IMR-90 (cell line): ENCODE data around the gene MAST1. TPM values are rescaled to one million over a fixed set of nuclear protein-coding genes. Genes with fewer than 3 reads are reported as not detected.
A peak's percentile ranks its signal among the peaks of the same experiment; 100 is the strongest.

ENCODE experiments used
- ATAC-seq: fragments of 200-7000 bp; cut with Tn5 transposase; 2 replicates; pipeline ENCODE4 v1.9.1; 2020; ENCODE audit warnings: low read depth, mild to moderate bottlenecking, moderate library complexity
- BruUV-seq: library from RNA; stranded (reverse); fragments of 400-500 nt; replicated peaks from 2 replicates; lab custom pipeline; 2021; lab: Mats Ljungman, UMichigan
- CTCF ChIA-PET: fragments of 300-600 bp; formaldehyde crosslinking; extraction: SDS; loops from one replicate; lab custom pipeline; 2021; ENCODE audit warnings: antibody characterized with exemption; lab: Yijun Ruan, JAX
- POLR2A ChIA-PET: fragments of 300-600 bp; sonication (Branson Sonifier 250); formaldehyde crosslinking; loops from one replicate; lab custom pipeline; 2022; ENCODE audit warnings: antibody characterized with exemption; ENCODE audit not compliant: unreplicated experiment; lab: Charles Lee
- DNase-seq: peaks from one replicate; pipeline ENCODE4 v3.0.0; 2013
- H2AFZ ChIP-seq: replicated peaks from 2 replicates; pipeline ENCODE3; 2013; ENCODE audit warnings: low read length, mild to moderate bottlenecking; ENCODE audit not compliant: poor library complexity
- H2AK5ac ChIP-seq: 2 replicates; pipeline ENCODE4 v1.6.1; 2013; ENCODE audit warnings: low read depth, low read length, inconsistent platforms
- H2AK9ac ChIP-seq: replicated peaks from 2 replicates; pipeline ENCODE3; 2013; ENCODE audit warnings: mild to moderate bottlenecking, low read depth, low read length, moderate library complexity; ENCODE audit not compliant: poor library complexity
- H2BK120ac ChIP-seq: 2 replicates; pipeline ENCODE4 v1.6.1; 2013; ENCODE audit warnings: low read depth, low read length, inconsistent platforms
- H2BK15ac ChIP-seq: 3 replicates; pipeline ENCODE4 v1.6.1; 2013; ENCODE audit warnings: low read depth, low read length, inconsistent platforms
- H2BK20ac ChIP-seq: 2 replicates; pipeline ENCODE4 v1.6.1; 2013; ENCODE audit warnings: low read depth, mild to moderate bottlenecking, inconsistent platforms, low read length, moderate library complexity
- H2BK5ac ChIP-seq: 2 replicates; pipeline ENCODE4 v1.6.1; 2013; ENCODE audit warnings: mild to moderate bottlenecking, low read depth, low read length, inconsistent platforms; ENCODE audit not compliant: poor library complexity, severe bottlenecking
- H3K14ac ChIP-seq: replicated peaks from 2 replicates; pipeline ENCODE4 v1.6.1; 2013; ENCODE audit warnings: low read depth, low read length, inconsistent platforms
- H3K18ac ChIP-seq: 2 replicates; pipeline ENCODE4 v1.6.1; 2013; ENCODE audit warnings: low read depth, low read length, control low read depth
- H3K23ac ChIP-seq: 2 replicates; pipeline ENCODE4 v1.6.1; 2013; ENCODE audit warnings: low read depth, low read length, inconsistent platforms
- H3K27ac ChIP-seq: 2 replicates; pipeline ENCODE4 v1.5.1; 2013; ENCODE audit warnings: mild to moderate bottlenecking, control low read depth, low read length; ENCODE audit not compliant: insufficient read depth
- H3K27me3 ChIP-seq: 2 replicates; pipeline ENCODE4 v1.6.1; 2013; ENCODE audit warnings: low read length; ENCODE audit not compliant: control insufficient read depth, insufficient read depth
- H3K36me3 ChIP-seq: 2 replicates; pipeline ENCODE4 v1.6.1; 2013; ENCODE audit warnings: low read length, mixed read lengths; ENCODE audit not compliant: control insufficient read depth, insufficient read depth
- H3K4ac ChIP-seq: 2 replicates; pipeline ENCODE4 v1.6.1; 2013; ENCODE audit warnings: low read depth, low read length, inconsistent platforms
- H3K4me1 ChIP-seq: 2 replicates; pipeline ENCODE4 v1.6.1; 2013; ENCODE audit warnings: low read length, mixed read lengths; ENCODE audit not compliant: control insufficient read depth, insufficient read depth
- H3K4me2 ChIP-seq: 2 replicates; pipeline ENCODE4 v1.6.1; 2013; ENCODE audit warnings: low read depth, mild to moderate bottlenecking, control low read depth, low read length, moderate library complexity
- H3K4me3 ChIP-seq: 2 replicates; pipeline ENCODE4 v1.5.1; 2013; ENCODE audit warnings: low read depth, mild to moderate bottlenecking, control low read depth, low read length, moderate library complexity; ENCODE audit not compliant: insufficient read depth
- H3K56ac ChIP-seq: 2 replicates; pipeline ENCODE4 v1.6.1; 2013; ENCODE audit warnings: low read length, inconsistent platforms; ENCODE audit not compliant: insufficient read depth; ENCODE audit errors: extremely low read depth
- H3K79me1 ChIP-seq, 2 experiments: 2 replicates each; pipeline ENCODE4 v1.6.1; 2013; ENCODE audit warnings: low read length in 2 of 2, inconsistent platforms in 1 of 2, low read depth in 1 of 2
- H3K9ac ChIP-seq: 2 replicates; pipeline ENCODE4 v1.6.1; 2013; ENCODE audit warnings: low read depth, low read length, control low read depth
- H3K9me1 ChIP-seq: 2 replicates; pipeline ENCODE4 v1.6.1; 2013; ENCODE audit warnings: low read length, inconsistent platforms; ENCODE audit not compliant: insufficient read depth
- H3K9me3 ChIP-seq: 2 replicates; pipeline ENCODE4 v1.6.1; 2013; ENCODE audit warnings: low read length; ENCODE audit not compliant: control insufficient read depth, insufficient read depth
- H4K20me1 ChIP-seq: 2 replicates; pipeline ENCODE4 v1.6.1; 2013; ENCODE audit warnings: low read length, inconsistent platforms; ENCODE audit not compliant: insufficient read depth
- H4K5ac ChIP-seq: 2 replicates; pipeline ENCODE4 v1.6.1; 2013; ENCODE audit warnings: mild to moderate bottlenecking, low read depth, low read length, control low read depth
- H4K8ac ChIP-seq, 2 experiments: 2 replicates each; pipeline ENCODE4 v1.6.1; 2013; ENCODE audit warnings: low read depth in 2 of 2, low read length in 2 of 2, control low read depth in 1 of 2, inconsistent platforms in 1 of 2
- H4K91ac ChIP-seq: 2 replicates; pipeline ENCODE4 v1.6.1; 2013; ENCODE audit warnings: low read depth, low read length, inconsistent platforms; ENCODE audit not compliant: insufficient read depth
- CTCF ChIP-seq: conservative IDR thresholded peaks from 2 replicates; pipeline ENCODE4 v1.5.1; 2012; ENCODE audit warnings: mild to moderate bottlenecking, low read depth, low read length, improper control_type of control experiment
- MAZ ChIP-seq: IDR thresholded peaks from 2 replicates; pipeline ENCODE4 v1.6.1; 2012; ENCODE audit warnings: low read depth, mild to moderate bottlenecking, low read length, improper control_type of control experiment, moderate library complexity, borderline replicate concordance
- RAD21 ChIP-seq: IDR thresholded peaks from 2 replicates; pipeline ENCODE4 v1.6.1; 2012; ENCODE audit warnings: low read length, improper control_type of control experiment
- RFX5 ChIP-seq: IDR thresholded peaks from 2 replicates; pipeline ENCODE4 v1.8.0; 2012; ENCODE audit warnings: low read depth, mild to moderate bottlenecking, low read length, moderate library complexity
- WGBS, 2 experiments: methylation state at CpG; one replicate each; pipeline versions ENCODE4 v1.1.5 to v1.1.7; 2013; ENCODE audit warnings: missing lambda C conversion rate in 2 of 2; ENCODE audit not compliant: insufficient read length in 1 of 2; ENCODE audit errors: extremely low coverage in 2 of 2; 5-methylcytosine and 5-hydroxymethylcytosine counted together
- dilution Hi-C: fragments of 300-500 bp; cut with HindIII; formaldehyde crosslinking; loops from one replicate; pipeline ENCODE4 v1.14.3; 2018; ENCODE audit warnings: low sequenced_read_pairs; ENCODE audit not compliant: unreplicated experiment
- in situ Hi-C: fragments of 300-500 bp; cut with MboI; formaldehyde crosslinking; loops from 3 replicates; pipeline ENCODE4 v1.14.3; 2019; ENCODE audit warnings: low sequenced_read_pairs, inconsistent platforms, mixed read lengths
- intact Hi-C: fragments of 100-400 bp; cut with micrococcal nuclease; formaldehyde crosslinking; loops from 2 replicates; pipeline ENCODE4 v1.10.0; 2022
- polyA plus RNA-seq, 3 experiments: library from polyadenylated mRNA; depleted of rRNA; stranded (reverse); fragments of >200 nt; gene quantifications; 2 replicates each; pipeline ENCODE4 v1.2.3, GENCODE V29; 2012; ENCODE audit warnings: low replicate concordance in 1 of 3
- total RNA-seq: library from RNA; depleted of rRNA; stranded (reverse); fragments of >200 nt; gene quantifications from 2 replicates; pipeline ENCODE4 v1.2.3, GENCODE V29; 2012

Gene MAST1
- total and polyA plus RNA-seq, 2 of the 4 experiments (the other 2 are of a cell fraction), result 0.56 to 1.1 TPM

GRCh38 chr19:12802267-12803106, 35.8 kb upstream of the MAST1 start:
- H2AFZ ChIP-seq, result peak overlapping the region; percentile 98
- 30% methylated on average over 7 of the region's 22 CpGs; no CpG with 5 or more reads in 1 of the 2 experiments for WGBS, 2 experiments
- no peak overlapping the region for H2BK120ac ChIP-seq
- H2BK5ac ChIP-seq, result no peak overlapping the region
- H3K9me3 ChIP-seq, result no peaks in the 10 kb centered on the region
- no peak overlapping the region for H2AK5ac ChIP-seq
- dilution Hi-C loops, result no loop called here
- peak overlapping the region; percentile 85 for H3K4me2 ChIP-seq
- peaks cover 9% of the 10 kb centered on the region for H3K9me1 ChIP-seq
- TF ChIP-seq RAD21, result no peak
- no peak for TF ChIP-seq RFX5
- TF ChIP-seq MAZ, result no peak
- TF ChIP-seq CTCF, result no peak
- peak overlapping the region; percentile 44 for H2AK9ac ChIP-seq
- peaks cover 9% of the 10 kb centered on the region for H3K36me3 ChIP-seq
- no peak overlapping the region for H2BK20ac ChIP-seq
- H4K8ac ChIP-seq, result peak overlapping the region in 1 of 2 experiments; percentile 61; a peak in 1 of 4 replicates
- H4K20me1 ChIP-seq, result no peaks in the 10 kb centered on the region
- DNase-seq, result no peak
- H3K18ac ChIP-seq, result no peak overlapping the region
- intact Hi-C loops, result no loop called here
- POLR2A ChIA-PET, result interaction anchor here (0.9 kb wide), 1 partner anchor 11 kb away, joined by 3 read pairs; the partner anchor contains the start of gene JUNB
- no TSS peak for BruUV-seq
- H4K91ac ChIP-seq, result no peak overlapping the region
- H3K9ac ChIP-seq, result peak overlapping the region; percentile 8
- no peak overlapping the region for H3K56ac ChIP-seq
- H3K79me1 ChIP-seq, result peaks cover 12 to 32% of the 10 kb centered on the region in 2 experiments; a peak in 3 of 4 replicates
- ATAC-seq, result no peak
- H3K23ac ChIP-seq, result 0 out of 2 replicates have a peak overlapping the region, but pooled peaks have one; percentile 37
- H3K4ac ChIP-seq, result no peak overlapping the region
- H2BK15ac ChIP-seq, result no peak overlapping the region
- CTCF ChIA-PET, result interaction anchor here (0.7 to 1.1 kb wide), 2 partner anchors 33 to 44 kb away, joined by 3 to 5 read pairs; no protein-coding TSS in a partner anchor
- in situ Hi-C loops, result loop anchor here (5.0 kb wide), 1 partner anchor 35 kb away; no protein-coding TSS in a partner anchor
- H3K27ac ChIP-seq, result no peak overlapping the region
- peaks cover 9% of the 10 kb centered on the region for H3K4me1 ChIP-seq
- H3K27me3 ChIP-seq, result no peaks in the 10 kb centered on the region
- H3K4me3 ChIP-seq, result peak overlapping the region; percentile 90
- no peak overlapping the region for H4K5ac ChIP-seq
- peak overlapping the region; percentile 4; the same call in 1 of the 2 replicates for H3K14ac ChIP-seq
